NT2/D1 (cell line): ENCODE measurements around the gene C17orf58.
A peak's percentile ranks its signal among the peaks of the same experiment; 100 is the strongest.
"Not testable (repeated sequence)": the region's sequence is repeated elsewhere in the genome, so short reads cannot be mapped to it uniquely, and the experiment has no call there.

Experiments
- DNase-seq: peaks from one replicate; pipeline ENCODE4 v3.0.0-alpha.2; 2011; ENCODE audit warnings: low read depth, low spot score
- H3K27me3 ChIP-seq: 2 replicates; pipeline ENCODE4 v1.6.0; 2011; ENCODE audit warnings: mild to moderate bottlenecking; ENCODE audit not compliant: insufficient read length, insufficient read depth
- H3K36me3 ChIP-seq: 2 replicates; pipeline ENCODE4 v1.6.1; 2011; ENCODE audit warnings: mild to moderate bottlenecking, low read length, mixed read lengths; ENCODE audit not compliant: insufficient read depth, insufficient read length
- H3K4me1 ChIP-seq: 2 replicates; pipeline ENCODE4 v1.5.1; 2011; ENCODE audit not compliant: insufficient read depth, insufficient read length
- H3K4me3 ChIP-seq: 2 replicates; pipeline ENCODE4 v1.5.1; 2011; ENCODE audit warnings: low read depth; ENCODE audit not compliant: insufficient read length
- H3K9ac ChIP-seq: 2 replicates; pipeline ENCODE4 v1.6.0; 2011; ENCODE audit warnings: low read depth; ENCODE audit not compliant: insufficient read length
- H3K9me3 ChIP-seq: 2 replicates; pipeline ENCODE4 v1.5.1; 2011; ENCODE audit warnings: mild to moderate bottlenecking, low read length; ENCODE audit not compliant: insufficient read depth
- SUZ12 ChIP-seq: IDR thresholded peaks from 2 replicates; pipeline ENCODE4 v1.6.1; 2011; ENCODE audit not compliant: insufficient read length, insufficient read depth; ENCODE audit errors: extremely low read depth
- YY1 ChIP-seq: IDR thresholded peaks from 2 replicates; pipeline ENCODE4 v1.6.1; 2011; ENCODE audit not compliant: insufficient read length, insufficient read depth
- ZNF274 ChIP-seq: IDR thresholded peaks from 2 replicates; pipeline ENCODE4 v1.6.1; 2011; ENCODE audit warnings: mild to moderate bottlenecking, low read depth, low read length

C17orf58 gene

DNA sequence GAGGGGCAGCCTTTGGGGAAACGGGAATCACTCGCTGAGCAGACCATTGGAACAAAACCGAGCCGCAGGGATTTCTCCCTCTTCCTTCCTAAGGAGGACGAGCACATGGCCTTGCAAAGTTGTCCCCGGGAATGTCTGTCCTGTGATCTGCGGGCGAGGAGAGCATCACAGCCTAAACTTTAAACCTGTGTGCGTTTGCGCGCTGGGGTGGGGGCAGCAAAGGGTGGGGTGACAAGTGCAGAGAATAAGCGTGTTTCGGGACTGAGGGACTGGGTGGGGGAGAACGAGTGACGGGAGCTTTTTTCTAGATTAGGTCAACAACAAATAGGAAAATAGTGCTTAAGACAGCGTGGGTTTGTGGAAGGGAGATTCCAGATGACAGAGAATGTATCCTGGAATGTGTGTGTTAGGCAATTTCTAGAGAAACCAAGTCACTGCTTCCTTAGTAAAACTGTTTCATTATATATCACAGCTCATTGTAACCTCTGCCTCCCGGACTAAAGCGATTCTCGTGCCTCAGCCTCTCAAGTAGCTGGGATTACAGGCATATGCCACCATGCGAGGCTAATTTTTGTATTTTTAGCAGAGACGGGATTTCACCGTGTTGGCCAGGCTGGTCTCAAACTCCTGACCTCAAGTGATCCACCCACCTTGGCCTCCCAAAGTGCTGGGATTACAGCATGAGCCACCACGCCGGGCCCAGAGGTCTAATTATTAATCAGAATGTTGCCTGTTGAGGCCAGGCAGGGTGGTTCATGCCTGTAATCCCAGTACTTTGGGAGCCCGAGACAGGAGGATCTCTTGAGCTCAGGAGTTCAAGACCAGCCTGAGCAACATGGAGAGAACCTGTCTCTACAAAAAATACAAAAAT is at the start of gene C17orf58:
TSS of gene C17orf58 (minus strand) at position 169 of the 871 bp plus-strand sequence. CDS start 271 bp downstream, outside the sequence.
- H3K4me3 ChIP-seq: peak within 1 kb of the TSS; percentile 44
- H3K27me3 ChIP-seq: peaks cover 20% of the 10 kb centered on the region
- H3K9me3 ChIP-seq, H3K4me1 ChIP-seq, H3K36me3 ChIP-seq, DNase-seq: not testable (repeated sequence)
- H3K9ac ChIP-seq: peak within 1 kb of the TSS; percentile 72

GRCh38 chr17:68036304-68037147 is 40.3 kb upstream of the C17orf58 start:
- Histone ChIP-seq H3K27me3 (no peaks in the 10 kb centered on the region), H3K4me3 (peak overlapping the region; percentile 99), H3K36me3 (peaks cover 55% of the 10 kb centered on the region), H3K9ac (peak overlapping the region; percentile 100), H3K4me1 (no peaks in the 10 kb centered on the region), H3K9me3 (no peaks in the 10 kb centered on the region)
- TF ChIP-seq YY1: no peak
- no peak for TF ChIP-seq SUZ12
- DNase-seq: no peak

DNA sequence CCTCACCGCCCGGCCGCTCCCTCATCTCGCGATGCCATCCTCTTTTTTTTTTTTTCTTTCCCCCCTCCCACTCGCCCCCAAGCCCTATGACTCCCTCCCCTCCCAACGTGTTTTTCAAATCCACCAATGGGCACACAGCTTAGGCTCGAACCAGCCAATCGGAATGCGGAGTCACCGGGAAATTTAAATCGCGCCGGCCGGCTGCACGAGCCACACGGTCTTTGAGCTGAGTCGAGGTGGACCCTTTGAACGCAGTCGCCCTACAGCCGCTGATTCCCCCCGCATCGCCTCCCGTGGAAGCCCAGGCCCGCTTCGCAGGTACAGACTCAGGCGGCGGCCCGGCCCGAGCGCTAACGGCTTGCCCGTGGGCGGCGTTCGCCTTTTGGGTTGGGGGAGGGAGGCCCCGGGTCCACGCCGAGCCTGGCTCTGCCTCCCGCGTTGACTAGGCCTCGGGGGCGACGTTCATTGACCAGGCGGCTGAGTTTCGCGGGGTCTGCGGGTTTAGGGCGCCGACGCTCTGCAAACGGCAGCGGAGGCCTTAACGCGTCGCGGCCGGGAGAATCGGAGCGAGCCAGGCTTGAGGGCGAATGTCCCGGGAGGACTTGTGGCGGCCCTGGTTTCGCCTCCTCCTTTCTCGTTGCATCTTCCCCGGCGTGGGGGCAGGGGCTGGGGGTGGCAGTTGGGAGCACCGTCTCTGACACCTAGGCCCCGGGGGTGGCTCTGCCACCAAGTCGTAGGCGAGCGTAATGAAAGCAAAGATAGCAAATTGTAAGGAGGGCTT is 39.4 kb upstream of the C17orf58 start, which contains the start of gene KPNA2:
TSS of gene KPNA2 (plus strand) at position 213 of the 781 bp plus-strand sequence. CDS start 1,398 bp downstream, outside the sequence.
- TF ChIP-seq YY1 (no peak), ZNF274 (no peak), SUZ12 (no peak)
- H3K9me3 ChIP-seq: no peaks in the 10 kb centered on the region
- DNase-seq: peak; percentile 93
- H3K27me3 ChIP-seq: no peaks in the 10 kb centered on the region
- peak within 1 kb of the TSS; percentile 99 for H3K4me3 ChIP-seq
- no peaks in the 10 kb centered on the region for H3K4me1 ChIP-seq
- H3K36me3 ChIP-seq: peaks cover 47% of the 10 kb centered on the region
- peak within 1 kb of the TSS; percentile 100 for H3K9ac ChIP-seq

DNA sequence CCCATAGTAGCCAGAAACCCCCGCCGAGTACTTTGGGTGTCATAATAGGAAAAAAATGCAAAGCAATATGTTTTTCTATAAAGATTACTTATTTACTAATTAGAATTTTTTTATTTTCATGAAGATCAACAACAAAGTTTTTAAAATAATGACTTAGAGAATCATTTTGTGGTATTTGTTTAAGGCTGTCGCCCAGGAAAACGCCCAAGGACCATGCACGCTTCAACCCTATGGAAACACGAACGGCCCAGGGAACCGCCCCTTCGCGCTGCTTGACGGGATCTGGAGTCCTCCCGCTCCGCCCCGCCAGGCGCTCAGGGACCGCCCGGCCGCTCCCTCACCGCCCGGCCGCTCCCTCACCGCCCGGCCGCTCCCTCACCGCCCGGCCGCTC is 38.9 kb upstream of the C17orf58 start:
- no peaks in the 10 kb centered on the region for H3K4me1 ChIP-seq
- H3K27me3 ChIP-seq: no peaks in the 10 kb centered on the region
- peaks cover 41% of the 10 kb centered on the region for H3K36me3 ChIP-seq
- no peak for DNase-seq
- H3K9ac ChIP-seq: peak overlapping the region; percentile 27
- no peaks in the 10 kb centered on the region for H3K9me3 ChIP-seq
- H3K4me3 ChIP-seq: peak overlapping the region; percentile 16
- no peak for TF ChIP-seq ZNF274
- no peak for TF ChIP-seq YY1
- TF ChIP-seq SUZ12: no peak

- Histone ChIP-seq H3K4me3 (no peak overlapping the region), H3K4me1 (peaks cover 1% of the 10 kb centered on the region), H3K9me3 (no peaks in the 10 kb centered on the region), H3K9ac (no peak overlapping the region), H3K27me3 (no peaks in the 10 kb centered on the region), H3K36me3 (peaks cover 36% of the 10 kb centered on the region)
- TF ChIP-seq ZNF274 (no peak), YY1 (no peak), SUZ12 (no peak)
- DNase-seq: no peak
Measured at GRCh38 chr17:68034452-68034776, 38.1 kb upstream of the C17orf58 start.

DNA sequence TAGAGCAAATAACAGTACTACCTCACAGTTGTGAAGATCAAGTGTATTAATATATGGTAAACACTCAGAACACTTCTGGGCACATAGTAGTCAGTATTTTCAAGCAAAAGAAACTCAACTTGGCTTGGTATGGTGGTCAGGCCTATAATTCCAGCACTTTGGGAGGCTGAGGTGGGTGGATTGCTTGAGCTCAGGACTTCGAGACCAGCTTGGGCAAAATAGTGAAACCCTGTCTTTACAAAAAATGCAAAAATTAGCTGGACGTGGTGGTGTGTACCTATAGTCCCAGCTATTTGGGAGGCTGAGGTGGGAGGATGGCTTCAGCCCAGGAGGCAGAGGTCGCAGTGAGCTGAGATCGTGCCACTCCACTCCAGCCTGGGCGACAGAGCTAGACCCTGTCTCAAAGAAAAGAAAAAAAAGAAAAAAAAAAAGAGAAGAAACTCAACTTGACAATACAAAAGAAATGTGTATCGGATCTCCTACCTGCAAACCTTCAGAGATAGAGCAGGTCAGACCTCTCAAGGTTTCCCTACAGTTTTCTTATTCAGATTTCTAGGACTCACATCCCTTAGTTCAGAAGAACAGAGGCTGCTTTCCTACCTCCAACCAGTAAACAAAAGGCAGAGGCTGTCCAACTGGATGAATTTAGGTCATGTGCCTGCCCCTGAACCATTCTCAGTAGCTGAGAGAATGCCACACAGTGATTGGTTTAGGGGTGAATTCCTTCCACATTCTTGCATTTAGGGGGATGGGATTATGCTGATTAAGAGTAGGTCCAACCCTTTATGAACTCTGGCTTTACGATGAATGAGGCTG is 37.6 kb upstream of the C17orf58 start:
- Histone ChIP-seq H3K36me3 (peaks cover 30% of the 10 kb centered on the region), H3K9ac (peak overlapping the region; percentile 58), H3K27me3 (no peaks in the 10 kb centered on the region), H3K4me1 (peaks cover 3% of the 10 kb centered on the region), H3K9me3 (no peaks in the 10 kb centered on the region), H3K4me3 (peak overlapping the region; percentile 3)
- peak; percentile 87 for DNase-seq
- no peak for TF ChIP-seq YY1
- TF ChIP-seq SUZ12: no peak
- TF ChIP-seq ZNF274: no peak
